Upper lobe of left lung (tissue), 6 donors: ENCODE data around the gene SPOPL. TPM values are rescaled to one million over a fixed set of nuclear protein-coding genes. Genes with fewer than 3 reads are reported as not detected.

ENCODE experiments used
- ATAC-seq, 2 donors: fragments of 200-7000 bp; cut with Tn5 transposase; one replicate each; pipeline ENCODE4 v1.9.1; 2022; ENCODE audit warnings: mild to moderate bottlenecking in 2 of 2, moderate library complexity in 2 of 2; ENCODE audit not compliant: low FRiP score in 2 of 2
- DNase-seq, 2 donors: peaks; one replicate each; pipeline ENCODE4 v3.0.0-alpha.2; 2019 to 2020
- H3K27ac ChIP-seq, 4 donors: fragments of 200-600 bp; sonication (generic); one replicate each; pipeline ENCODE4 v1.5.1; 2016 to 2019
- H3K27me3 ChIP-seq, 4 donors: fragments of 200-600 bp; sonication (generic); one replicate each; pipeline ENCODE4 v1.5.1; 2017 to 2019
- H3K36me3 ChIP-seq, 4 donors: fragments of 200-600 bp; sonication (generic); one replicate each; pipeline ENCODE4 v1.5.1; 2016 to 2019
- H3K4me1 ChIP-seq, 4 donors: fragments of 200-600 bp; sonication (generic); one replicate each; pipeline ENCODE4 v1.5.1; 2018 to 2019
- H3K4me3 ChIP-seq, 4 donors: fragments of 200-600 bp; sonication (generic); one replicate each; pipeline ENCODE4 v1.5.1; 2017 to 2019; ENCODE audit warnings: mild to moderate bottlenecking in 2 of 4, moderate library complexity in 1 of 4
- H3K9me3 ChIP-seq, 4 donors: fragments of 200-600 bp; sonication (generic); one replicate each; pipeline ENCODE4 v1.5.1; 2018 to 2019
- EP300 ChIP-seq, 4 donors: sonication (generic); formaldehyde crosslinking; IDR thresholded peaks; one replicate each; pipeline ENCODE4 v1.5.1; 2017; ENCODE audit warnings: antibody characterized with exemption in 4 of 4, control low read depth in 2 of 4
- POLR2A ChIP-seq, 4 donors: fragments of 450-650 bp; IDR thresholded peaks; one replicate each; pipeline ENCODE4 v1.5.1; 2016 to 2017; ENCODE audit warnings: antibody characterized with exemption in 4 of 4, mild to moderate bottlenecking in 2 of 4
- POLR2AphosphoS5 ChIP-seq, 2 donors: sonication (generic); formaldehyde crosslinking; IDR thresholded peaks; one replicate each; pipeline ENCODE4 v1.5.1; 2017; ENCODE audit warnings: antibody characterized with exemption in 2 of 2
- WGBS, 2 donors: methylation state at CpG; one replicate each; pipeline ENCODE4 v1.1.5; 2017 to 2018; 5-methylcytosine and 5-hydroxymethylcytosine counted together
- total RNA-seq, 6 donors: library from RNA; depleted of rRNA in 4 of 6; stranded (reverse); fragments of >200 nt in 4 of 6; gene quantifications; one replicate each; pipeline versions ENCODE4 v1.1.0 to v1.2.1, GENCODE V29; 2016 to 2021
- TF ChIP-seq, protein P1 (sequence below), 6 experiments: fragments of 450-650 bp in 4 of 6; fragments of 200-600 bp in 2 of 6; sonication (generic) in 2 of 6; IDR thresholded peaks; one replicate each; pipeline ENCODE4 v1.5.1; 2016 to 2019; ENCODE audit warnings: antibody characterized with exemption in 6 of 6
- donor health status: DM: no; HTN: no; CAD: no; lungs with moderate emphysema.
- donor health status: DM: no; HTN: yes; CAD: no; lungs with severe emphysema.

Gene SPOPL
- total RNA-seq, 6 donors from 2014 or later: 4.2 to 40.0 (median 24.2) TPM

GRCh38 chr2:138485019-138485418, 16.6 kb upstream of the SPOPL start:
- no peaks in the 10 kb centered on the region for H3K4me1 ChIP-seq
- TF ChIP-seq, protein P1, sequence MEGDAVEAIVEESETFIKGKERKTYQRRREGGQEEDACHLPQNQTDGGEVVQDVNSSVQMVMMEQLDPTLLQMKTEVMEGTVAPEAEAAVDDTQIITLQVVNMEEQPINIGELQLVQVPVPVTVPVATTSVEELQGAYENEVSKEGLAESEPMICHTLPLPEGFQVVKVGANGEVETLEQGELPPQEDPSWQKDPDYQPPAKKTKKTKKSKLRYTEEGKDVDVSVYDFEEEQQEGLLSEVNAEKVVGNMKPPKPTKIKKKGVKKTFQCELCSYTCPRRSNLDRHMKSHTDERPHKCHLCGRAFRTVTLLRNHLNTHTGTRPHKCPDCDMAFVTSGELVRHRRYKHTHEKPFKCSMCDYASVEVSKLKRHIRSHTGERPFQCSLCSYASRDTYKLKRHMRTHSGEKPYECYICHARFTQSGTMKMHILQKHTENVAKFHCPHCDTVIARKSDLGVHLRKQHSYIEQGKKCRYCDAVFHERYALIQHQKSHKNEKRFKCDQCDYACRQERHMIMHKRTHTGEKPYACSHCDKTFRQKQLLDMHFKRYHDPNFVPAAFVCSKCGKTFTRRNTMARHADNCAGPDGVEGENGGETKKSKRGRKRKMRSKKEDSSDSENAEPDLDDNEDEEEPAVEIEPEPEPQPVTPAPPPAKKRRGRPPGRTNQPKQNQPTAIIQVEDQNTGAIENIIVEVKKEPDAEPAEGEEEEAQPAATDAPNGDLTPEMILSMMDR (IDR thresholded peaks at IDR 0.05): no peak
- TF ChIP-seq POLR2AphosphoS5 (IDR thresholded peaks at IDR 0.05): no peak
- no peak for TF ChIP-seq POLR2A (IDR thresholded peaks at IDR 0.05)

DNA sequence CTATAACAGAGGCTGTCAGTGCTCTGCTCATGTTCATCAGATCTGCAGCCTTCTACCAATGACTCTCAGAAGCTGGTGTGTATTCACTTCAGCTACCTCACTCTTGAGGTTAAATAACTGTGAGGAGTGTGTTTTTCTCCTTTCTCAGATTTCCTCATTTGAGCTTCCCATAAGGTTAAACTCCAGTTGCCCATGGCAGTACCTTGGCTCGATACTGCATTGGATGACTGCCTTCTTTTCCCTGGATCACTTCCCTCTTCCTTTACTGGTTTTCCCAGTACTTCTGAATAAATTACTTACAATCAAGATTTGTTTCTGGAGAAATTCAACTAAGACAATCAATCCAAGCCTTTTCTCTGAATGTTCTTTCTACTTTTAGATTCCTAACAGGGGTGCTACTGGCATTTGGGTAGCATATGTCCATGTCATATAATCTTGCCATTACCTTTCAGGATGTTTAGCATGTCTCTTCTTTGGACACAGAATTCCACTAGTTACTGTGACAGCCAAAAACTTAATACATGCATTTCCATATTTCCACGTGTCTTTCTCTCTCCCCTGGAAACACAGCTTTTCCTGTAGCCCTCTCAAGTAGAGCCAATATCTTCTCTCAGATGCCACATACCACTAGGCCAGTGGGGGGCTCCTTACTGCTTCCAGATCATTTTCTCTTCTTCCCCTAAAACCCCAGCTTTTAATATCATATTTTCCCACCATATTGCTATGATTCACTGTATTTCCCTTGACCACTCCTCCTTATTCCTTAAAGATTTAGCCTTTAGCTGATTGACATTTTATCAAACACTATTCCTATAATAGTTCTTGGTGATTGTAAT, 15.0 kb upstream of the SPOPL start:
- H3K36me3 ChIP-seq: no peaks in the 10 kb centered on the region
- ATAC-seq (no peak), DNase-seq (no peak)
- TF ChIP-seq POLR2AphosphoS5 (IDR thresholded peaks at IDR 0.05): no peak
- TF ChIP-seq, protein P1 (IDR thresholded peaks at IDR 0.05): no peak
- no peak for TF ChIP-seq EP300 (IDR thresholded peaks at IDR 0.05)
- no peak for TF ChIP-seq POLR2A (IDR thresholded peaks at IDR 0.05)
- H3K4me1 ChIP-seq: no peaks in the 10 kb centered on the region
- no peak overlapping the region for H3K4me3 ChIP-seq
- no peaks in the 10 kb centered on the region for H3K27me3 ChIP-seq
- H3K9me3 ChIP-seq: no peaks in the 10 kb centered on the region
- WGBS, 2 donors: 65 to 71% methylated on average over 2 of the region's 2 CpGs
- H3K27ac ChIP-seq: no peak overlapping the region

More at GRCh38 chr2:138485019-138485418, 16.6 kb upstream of the SPOPL start:
- Histone ChIP-seq H3K36me3 (no peaks in the 10 kb centered on the region), H3K9me3 (no peaks in the 10 kb centered on the region), H3K27ac (no peak overlapping the region), H3K27me3 (no peaks in the 10 kb centered on the region), H3K4me3 (no peak overlapping the region)
- ATAC-seq (no peak), DNase-seq (no peak)

DNA sequence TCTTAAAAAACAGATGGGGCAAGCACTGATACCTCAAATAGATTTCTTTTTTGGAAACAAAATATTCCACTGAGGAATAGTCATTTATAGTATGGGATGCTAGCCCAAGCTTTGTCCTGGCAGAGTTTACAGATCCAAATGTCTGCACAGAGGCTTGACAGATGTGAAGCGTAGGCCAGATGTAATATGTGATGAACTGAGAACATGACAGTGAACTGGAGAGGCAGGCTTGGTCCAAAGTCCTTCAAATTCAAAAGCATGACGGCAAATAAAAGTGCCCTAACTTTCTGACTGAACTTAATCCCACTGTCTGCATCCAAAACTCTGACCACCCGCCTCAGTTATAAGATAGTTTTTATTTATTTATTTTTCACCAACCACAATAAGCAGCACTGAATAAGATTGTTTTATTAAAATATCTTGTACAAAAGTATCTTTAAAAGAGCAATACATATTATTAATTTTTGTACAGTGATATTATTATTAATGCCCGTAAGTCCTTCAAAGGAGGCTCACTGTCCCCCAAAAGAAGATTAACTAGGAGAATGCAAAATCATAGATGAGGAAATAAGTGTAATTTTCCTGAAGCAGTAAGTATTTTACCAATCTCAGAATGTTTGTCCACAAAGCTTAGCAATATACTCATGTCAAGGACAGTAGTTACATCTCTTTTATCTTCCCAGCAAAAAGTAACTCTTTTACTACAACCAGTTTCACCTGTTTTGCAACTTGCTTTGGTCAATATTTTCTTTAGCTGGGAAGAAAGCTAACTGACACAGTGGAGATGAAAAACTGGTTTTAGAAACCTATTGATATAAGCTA, 10.7 kb upstream of the SPOPL start:
- Histone ChIP-seq H3K27ac (no peak overlapping the region), H3K27me3 (no peaks in the 10 kb centered on the region), H3K4me1 (no peaks in the 10 kb centered on the region), H3K9me3 (no peaks in the 10 kb centered on the region), H3K36me3 (no peaks in the 10 kb centered on the region), H3K4me3 (no peak overlapping the region)
- DNase-seq: no peak
- no peak for ATAC-seq
- no peak for TF ChIP-seq POLR2A (IDR thresholded peaks at IDR 0.05)
- 78 to 79% methylated on average over 4 of the region's 4 CpGs for WGBS, 2 donors

DNA sequence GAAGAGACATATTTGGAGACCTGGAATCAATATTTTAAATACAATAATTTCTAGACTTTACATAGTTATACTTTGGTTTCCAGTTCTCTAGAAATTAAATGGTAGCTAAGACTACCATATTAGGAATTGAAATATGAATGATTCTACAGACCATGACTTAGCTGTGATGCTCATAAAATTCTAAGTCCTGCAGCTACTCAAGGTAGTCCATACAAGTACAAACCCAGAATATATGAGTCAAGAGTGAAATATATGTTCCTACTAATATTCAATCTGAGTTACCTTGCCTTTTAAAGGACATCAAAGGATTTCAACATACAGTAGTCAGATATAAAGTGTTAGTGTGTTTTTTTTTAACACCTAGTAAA, 10.1 kb upstream of the SPOPL start:
- Histone ChIP-seq H3K9me3 (no peaks in the 10 kb centered on the region), H3K36me3 (no peaks in the 10 kb centered on the region), H3K4me3 (no peak overlapping the region), H3K27ac (no peak overlapping the region), H3K27me3 (no peaks in the 10 kb centered on the region), H3K4me1 (no peaks in the 10 kb centered on the region)
- ATAC-seq (no peak), DNase-seq (no peak)
- TF ChIP-seq, protein P1 (IDR thresholded peaks at IDR 0.05): no peak
- TF ChIP-seq POLR2AphosphoS5 (IDR thresholded peaks at IDR 0.05) (no peak), POLR2A (IDR thresholded peaks at IDR 0.05) (no peak)

GRCh38 chr2:138492160-138492559, 9.4 kb upstream of the SPOPL start:
- Histone ChIP-seq H3K27me3 (no peaks in the 10 kb centered on the region), H3K9me3 (no peaks in the 10 kb centered on the region), H3K4me3 (no peak overlapping the region), H3K27ac (no peak overlapping the region), H3K4me1 (no peaks in the 10 kb centered on the region), H3K36me3 (no peaks in the 10 kb centered on the region)
- WGBS, 2 donors: 93 to 98% methylated on average over 2 of the region's 2 CpGs
- ATAC-seq: no peak
- no peak for TF ChIP-seq EP300 (IDR thresholded peaks at IDR 0.05)
- no peak for TF ChIP-seq POLR2A (IDR thresholded peaks at IDR 0.05)
- TF ChIP-seq, protein P1 (IDR thresholded peaks at IDR 0.05): no peak
- no peak for TF ChIP-seq POLR2AphosphoS5 (IDR thresholded peaks at IDR 0.05)
- DNase-seq: no peak
